GM12864 (cell line): ENCODE results near the gene PPP1R9B.

Experiments
- DNase-seq: peaks from one replicate; pipeline ENCODE4 v3.0.0-alpha.2; 2011; ENCODE audit warnings: low read depth
- H3K4me3 ChIP-seq: 2 replicates; pipeline ENCODE4 v1.5.1; 2011; ENCODE audit warnings: mild to moderate bottlenecking, low read depth, low read length, control low read depth
- TF ChIP-seq, protein P1 (sequence below): IDR thresholded peaks from 2 replicates; pipeline ENCODE4 v1.5.1; 2011; ENCODE audit warnings: low read depth, mild to moderate bottlenecking, moderate library complexity, low read length, control low read depth, inconsistent platforms; ENCODE audit errors: missing control alignments

PPP1R9B gene

GRCh38 chr17:50177476-50177875, 27.0 kb upstream of the PPP1R9B start:
- no peak overlapping the region for H3K4me3 ChIP-seq
- DNase-seq, result no peak
- TF ChIP-seq, protein P1, sequence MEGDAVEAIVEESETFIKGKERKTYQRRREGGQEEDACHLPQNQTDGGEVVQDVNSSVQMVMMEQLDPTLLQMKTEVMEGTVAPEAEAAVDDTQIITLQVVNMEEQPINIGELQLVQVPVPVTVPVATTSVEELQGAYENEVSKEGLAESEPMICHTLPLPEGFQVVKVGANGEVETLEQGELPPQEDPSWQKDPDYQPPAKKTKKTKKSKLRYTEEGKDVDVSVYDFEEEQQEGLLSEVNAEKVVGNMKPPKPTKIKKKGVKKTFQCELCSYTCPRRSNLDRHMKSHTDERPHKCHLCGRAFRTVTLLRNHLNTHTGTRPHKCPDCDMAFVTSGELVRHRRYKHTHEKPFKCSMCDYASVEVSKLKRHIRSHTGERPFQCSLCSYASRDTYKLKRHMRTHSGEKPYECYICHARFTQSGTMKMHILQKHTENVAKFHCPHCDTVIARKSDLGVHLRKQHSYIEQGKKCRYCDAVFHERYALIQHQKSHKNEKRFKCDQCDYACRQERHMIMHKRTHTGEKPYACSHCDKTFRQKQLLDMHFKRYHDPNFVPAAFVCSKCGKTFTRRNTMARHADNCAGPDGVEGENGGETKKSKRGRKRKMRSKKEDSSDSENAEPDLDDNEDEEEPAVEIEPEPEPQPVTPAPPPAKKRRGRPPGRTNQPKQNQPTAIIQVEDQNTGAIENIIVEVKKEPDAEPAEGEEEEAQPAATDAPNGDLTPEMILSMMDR, result no peak

GRCh38 chr17:50176559-50177357, 26.3 kb upstream of the PPP1R9B start:
- DNase-seq, result no peak

GRCh38 chr17:50175035-50175807, 24.7 kb upstream of the PPP1R9B start:
- H3K4me3 ChIP-seq, result no peak overlapping the region
- DNase-seq, result no peak
- TF ChIP-seq, protein P1, result no peak

More at GRCh38 chr17:50176559-50177357, 26.3 kb upstream of the PPP1R9B start:
- TF ChIP-seq, protein P1, result no peak
- no peak overlapping the region for H3K4me3 ChIP-seq

- TF ChIP-seq, protein P1, result no peak
- H3K4me3 ChIP-seq, result no peak overlapping the region
- DNase-seq, result no peak
Measured at GRCh38 chr17:50174444-50174843, 24.0 kb upstream of the PPP1R9B start.

GRCh38 chr17:50173335-50173941, 23.0 kb upstream of the PPP1R9B start:
- TF ChIP-seq, protein P1, result no peak
- DNase-seq, result no peak
- no peak overlapping the region for H3K4me3 ChIP-seq

DNA sequence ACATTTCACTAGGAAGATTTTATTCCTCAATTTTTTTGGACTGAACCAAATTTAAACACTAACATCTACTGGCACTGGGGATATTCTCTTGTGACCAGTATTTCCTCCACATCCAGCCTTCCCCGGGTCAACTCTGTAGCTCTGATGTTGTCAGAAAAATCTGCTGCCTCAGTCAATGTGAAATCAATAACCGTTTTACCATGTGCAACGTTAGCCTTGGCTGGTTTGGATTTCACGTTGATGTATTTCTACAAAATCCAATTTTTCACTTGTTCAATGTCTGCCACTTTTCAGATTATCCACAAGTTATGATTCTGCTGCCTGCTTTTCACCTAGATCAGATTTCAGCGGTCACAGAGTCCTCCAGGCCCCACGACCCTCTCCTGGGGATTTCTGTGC, 22.5 kb upstream of the PPP1R9B start:
- TF ChIP-seq, protein P1, result no peak
- no peak overlapping the region for H3K4me3 ChIP-seq
- DNase-seq, result no peak
